Measurements from ENCODE around the gene SNX6. TPM values are rescaled to one million over a fixed set of nuclear protein-coding genes. Genes with fewer than 3 reads are reported as not detected.

SNX6 gene
- total and polyA plus RNA-seq, 10 donors, result 23.0 to 201 (median 86.0) TPM

GRCh38 chr14:34633742-34634141, 3.8 kb upstream of the SNX6 start:
- 31 to 56% (median 40%) methylated on average over 1 of the region's 1 CpG for WGBS, 5 donors
- H3K27me3 ChIP-seq (replicated peaks in 1 of 7), result no peaks in the 10 kb centered on the region
- H3K9me3 ChIP-seq, result no peaks in the 10 kb centered on the region
- no peak overlapping the region for H3K27ac ChIP-seq
- TF ChIP-seq, protein P1, sequence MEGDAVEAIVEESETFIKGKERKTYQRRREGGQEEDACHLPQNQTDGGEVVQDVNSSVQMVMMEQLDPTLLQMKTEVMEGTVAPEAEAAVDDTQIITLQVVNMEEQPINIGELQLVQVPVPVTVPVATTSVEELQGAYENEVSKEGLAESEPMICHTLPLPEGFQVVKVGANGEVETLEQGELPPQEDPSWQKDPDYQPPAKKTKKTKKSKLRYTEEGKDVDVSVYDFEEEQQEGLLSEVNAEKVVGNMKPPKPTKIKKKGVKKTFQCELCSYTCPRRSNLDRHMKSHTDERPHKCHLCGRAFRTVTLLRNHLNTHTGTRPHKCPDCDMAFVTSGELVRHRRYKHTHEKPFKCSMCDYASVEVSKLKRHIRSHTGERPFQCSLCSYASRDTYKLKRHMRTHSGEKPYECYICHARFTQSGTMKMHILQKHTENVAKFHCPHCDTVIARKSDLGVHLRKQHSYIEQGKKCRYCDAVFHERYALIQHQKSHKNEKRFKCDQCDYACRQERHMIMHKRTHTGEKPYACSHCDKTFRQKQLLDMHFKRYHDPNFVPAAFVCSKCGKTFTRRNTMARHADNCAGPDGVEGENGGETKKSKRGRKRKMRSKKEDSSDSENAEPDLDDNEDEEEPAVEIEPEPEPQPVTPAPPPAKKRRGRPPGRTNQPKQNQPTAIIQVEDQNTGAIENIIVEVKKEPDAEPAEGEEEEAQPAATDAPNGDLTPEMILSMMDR (IDR thresholded peaks at IDR 0.05 in 8 of 11, conservative IDR thresholded peaks at IDR 0.05 in 3 of 11), result no peak
- no peak for TF ChIP-seq POLR2A (IDR thresholded peaks at IDR 0.05)
- TF ChIP-seq POLR2AphosphoS5 (IDR thresholded peaks at IDR 0.05), result no peak
- intact Hi-C loops (cut with DNase I; ENCODE audit: low total_unique reads), result no loop called here
- peaks cover 0 to 17% (median 12%) of the 10 kb centered on the region in 6 donors for H3K4me1 ChIP-seq
- no peaks in the 10 kb centered on the region for H3K36me3 ChIP-seq
- no peak for DNase-seq
- no peak overlapping the region for H3K4me3 ChIP-seq

- Histone ChIP-seq H3K36me3 (no peaks in the 10 kb centered on the region), H3K9me3 (no peaks in the 10 kb centered on the region), H3K27ac (no peak overlapping the region), H3K27me3 (replicated peaks in 1 of 7) (no peaks in the 10 kb centered on the region), H3K4me3 (no peak overlapping the region), H3K4me1 (peaks cover 5 to 30% (median 24%) of the 10 kb centered on the region in 6 donors)
- TF ChIP-seq, protein P1 (IDR thresholded peaks at IDR 0.05 in 8 of 11, conservative IDR thresholded peaks at IDR 0.05 in 3 of 11), result no peak
- no peak for DNase-seq
- WGBS, 5 donors, result 89 to 97% (median 92%) methylated on average over 5 of the region's 5 CpGs
- intact Hi-C loops (cut with DNase I; ENCODE audit: low total_unique reads), result no loop called here
Observed at GRCh38 chr14:34632411-34632978, 2.5 kb upstream of the SNX6 start.

DNA sequence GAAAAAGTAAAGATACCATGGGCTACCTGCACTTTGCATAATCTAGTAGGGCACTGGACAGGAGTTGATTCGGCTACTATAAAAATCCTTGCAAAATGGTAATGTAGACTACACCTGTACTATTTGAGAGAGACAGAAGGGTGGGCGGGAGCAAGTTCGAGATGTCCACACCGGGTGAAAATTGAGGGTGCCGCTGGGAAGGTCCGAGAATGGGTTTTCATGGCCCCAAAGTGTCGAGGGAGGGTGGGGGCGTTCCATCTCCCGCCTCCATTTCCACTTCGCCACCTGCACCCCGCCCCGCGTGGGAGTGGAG, 648 bp downstream of the SNX6 start:
- no peaks in the 10 kb centered on the region for H3K9me3 ChIP-seq
- TF ChIP-seq POLR2A (IDR thresholded peaks at IDR 0.05) (no peak), POLR2AphosphoS5 (IDR thresholded peaks at IDR 0.05) (no peak)
- TF ChIP-seq, protein P1 (IDR thresholded peaks at IDR 0.05 in 8 of 11, conservative IDR thresholded peaks at IDR 0.05 in 3 of 11), result no peak
- no peak for DNase-seq
- H3K4me1 ChIP-seq, result peaks cover 5 to 62% (median 49%) of the 10 kb centered on the region in 6 donors
- intact Hi-C loops (cut with DNase I; ENCODE audit: low total_unique reads), result no loop called here
- H3K4me3 ChIP-seq, result peak overlapping the region; percentile 76 to 95 (median 85)
- 0 to 2% (median 0%) methylated on average over 13 of the region's 13 CpGs for WGBS, 5 donors
- no peaks in the 10 kb centered on the region for H3K27me3 ChIP-seq (replicated peaks in 1 of 7)
- peak overlapping the region; percentile 96 to 99 (median 98) for H3K27ac ChIP-seq
- H3K36me3 ChIP-seq, result peaks cover 0 to 27% (median 3%) of the 10 kb centered on the region in 6 donors

DNA sequence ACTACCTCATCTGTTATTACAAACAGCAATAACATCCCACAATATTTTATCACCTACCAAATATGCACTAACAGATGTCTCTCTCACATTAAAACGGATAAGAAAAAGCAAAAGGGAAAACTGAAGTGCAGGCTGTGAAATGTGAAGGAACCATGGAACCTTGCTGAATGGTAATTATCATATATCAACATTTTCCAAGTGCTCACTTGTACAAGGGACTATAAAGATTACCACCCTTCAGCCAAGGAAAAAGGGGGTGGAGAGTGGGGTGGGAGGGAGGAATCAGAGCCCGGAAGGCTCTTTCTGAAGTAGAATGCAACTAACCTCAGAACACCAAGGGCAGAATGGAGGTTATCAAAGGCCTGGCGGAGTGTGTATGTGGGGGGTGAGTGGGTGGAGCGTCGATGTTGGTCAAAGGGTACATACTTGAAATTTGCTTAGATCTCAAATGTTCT, 1.2 kb downstream of the SNX6 start:
- H3K4me3 ChIP-seq, result peak overlapping the region; percentile 76 to 95 (median 85)
- peak overlapping the region in 7 of 8 donors; percentile 96 to 99 (median 99) for H3K27ac ChIP-seq
- H3K36me3 ChIP-seq, result peaks cover 0 to 33% (median 5%) of the 10 kb centered on the region in 6 donors
- WGBS, 5 donors, result 27 to 45% (median 32%) methylated on average over 5 of the region's 5 CpGs
- no peaks in the 10 kb centered on the region for H3K9me3 ChIP-seq
- peaks cover 5 to 67% (median 55%) of the 10 kb centered on the region in 6 donors for H3K4me1 ChIP-seq
- no peak for DNase-seq
- peak in 1 of 3 donors; percentile 7 for TF ChIP-seq POLR2AphosphoS5 (IDR thresholded peaks at IDR 0.05)
- TF ChIP-seq POLR2A (IDR thresholded peaks at IDR 0.05), result no peak
- H3K27me3 ChIP-seq (replicated peaks in 1 of 7), result no peaks in the 10 kb centered on the region
- intact Hi-C loops (cut with DNase I; ENCODE audit: low total_unique reads), result no loop called here
